ENCODE data around the gene TRPM5.

GRCh38 chr11:2477254-2477653, 32.9 kb upstream of the TRPM5 start:
- TF ChIP-seq EP300 (IDR thresholded peaks at IDR 0.05) (no peak), CTCF (IDR thresholded peaks at IDR 0.05) (no peak), POLR2A (IDR thresholded peaks at IDR 0.05; ENCODE audit: low read depth) (no peak), POLR2AphosphoS5 (IDR thresholded peaks at IDR 0.05) (no peak)

Measured in esophagus muscularis mucosa (tissue), 4 donors.